Thymus (tissue), 11 donors: ENCODE results near the gene THEM5. TPM values are rescaled to one million over a fixed set of nuclear protein-coding genes. Genes with fewer than 3 reads are reported as not detected.
"Not testable (repeated sequence)": the region's sequence is repeated elsewhere in the genome, so short reads cannot be mapped to it uniquely, and the experiment has no call there.

Experiments
- DNase-seq, 9 donors: peaks; one replicate each; pipeline ENCODE4 v3.0.0-alpha.2; 2013; ENCODE audit warnings: low spot score in 9 of 9, low read depth in 6 of 9, missing footprints in 1 of 9
- H3K27ac ChIP-seq, 2 donors: one replicate each; pipeline ENCODE4 v1.5.1; 2013; ENCODE audit warnings: control low read depth in 1 of 2, low read depth in 1 of 2, low read length in 1 of 2, mild to moderate bottlenecking in 1 of 2, moderate library complexity in 1 of 2
- H3K27me3 ChIP-seq, 2 donors: one replicate each; pipeline ENCODE4 v1.5.1; 2013; ENCODE audit warnings: low read length in 1 of 2; ENCODE audit not compliant: control insufficient read depth in 2 of 2, insufficient read depth in 1 of 2
- H3K36me3 ChIP-seq, 2 donors: one replicate each; pipeline ENCODE4 v1.5.1; 2013; ENCODE audit warnings: low read length in 1 of 2, mild to moderate bottlenecking in 1 of 2, moderate library complexity in 1 of 2; ENCODE audit not compliant: control insufficient read depth in 2 of 2, insufficient read depth in 2 of 2
- H3K4me1 ChIP-seq, 2 donors: one replicate each; pipeline ENCODE4 v1.5.1; 2013; ENCODE audit warnings: low read length in 2 of 2; ENCODE audit not compliant: control insufficient read depth in 2 of 2, insufficient read depth in 2 of 2
- H3K4me3 ChIP-seq, 2 donors: one replicate each; pipeline ENCODE4 v1.5.1; 2013; ENCODE audit warnings: low read length in 2 of 2, control low read depth in 1 of 2, mild to moderate bottlenecking in 1 of 2
- H3K9me3 ChIP-seq, 2 donors: one replicate each; pipeline ENCODE4 v1.5.1; 2013; ENCODE audit warnings: low read length in 1 of 2, mild to moderate bottlenecking in 1 of 2; ENCODE audit not compliant: control insufficient read depth in 2 of 2, insufficient read depth in 1 of 2
- WGBS: extraction: QIAGEN DNeasy Blood & Tissue Kit; methylation state at CpG from one replicate; pipeline ENCODE4 v1.1.7; 2013; 5-methylcytosine and 5-hydroxymethylcytosine counted together
- polyA plus RNA-seq: library from polyadenylated mRNA; stranded (reverse); fragments of 200-250 nt; gene quantifications from one replicate; pipeline ENCODE4 v1.2.3, GENCODE V29; 2013
- total RNA-seq: library from RNA; stranded (reverse); fragments of 120-200 nt; gene quantifications from one replicate; pipeline ENCODE4 v1.2.4, GENCODE V29; 2013
- donor health status: healthy.

THEM5 gene
- total and polyA plus RNA-seq, 2 donors, result 0.09 to 1.5 TPM

GRCh38 chr1:151859891-151860293 is 6.4 kb upstream of the THEM5 start:
- WGBS, result 73% methylated on average over 6 of the region's 6 CpGs
- Histone ChIP-seq H3K27ac (no peak overlapping the region), H3K27me3 (no peaks in the 10 kb centered on the region), H3K9me3 (no peaks in the 10 kb centered on the region), H3K36me3 (no peaks in the 10 kb centered on the region), H3K4me3 (no peak overlapping the region), H3K4me1 (peaks cover 0 to 8% of the 10 kb centered on the region in 2 donors)
- no peak for DNase-seq

- Histone ChIP-seq H3K27me3 (no peaks in the 10 kb centered on the region), H3K36me3 (no peaks in the 10 kb centered on the region), H3K4me1 (peaks cover 0 to 5% of the 10 kb centered on the region in 2 donors), H3K27ac (no peak overlapping the region), H3K9me3 (no peaks in the 10 kb centered on the region), H3K4me3 (no peak overlapping the region)
- WGBS, result 98% methylated on average over 6 of the region's 6 CpGs
- no peak for DNase-seq
These were observed 5.6 kb upstream of the THEM5 start for GRCh38 chr1:151858886-151859665.

- H3K4me3 ChIP-seq, result no peak overlapping the region
- no peak overlapping the region for H3K27ac ChIP-seq
- peaks cover 0 to 5% of the 10 kb centered on the region in 2 donors for H3K4me1 ChIP-seq
- no peak for DNase-seq
- no peaks in the 10 kb centered on the region for H3K27me3 ChIP-seq
- WGBS, result 77% methylated on average over 3 of the region's 3 CpGs
- H3K36me3 ChIP-seq, result no peaks in the 10 kb centered on the region
- no peaks in the 10 kb centered on the region for H3K9me3 ChIP-seq
These were observed 4.7 kb upstream of the THEM5 start for GRCh38 chr1:151858030-151858746.

- no peaks in the 10 kb centered on the region for H3K9me3 ChIP-seq
- no peak for DNase-seq
- no peaks in the 10 kb centered on the region for H3K27me3 ChIP-seq
- WGBS, result 63% methylated on average over 4 of the region's 4 CpGs
- no peaks in the 10 kb centered on the region for H3K36me3 ChIP-seq
- peaks cover 0 to 5% of the 10 kb centered on the region in 2 donors for H3K4me1 ChIP-seq
- no peak overlapping the region for H3K4me3 ChIP-seq
- H3K27ac ChIP-seq, result no peak overlapping the region
These were observed 2.4 kb upstream of the THEM5 start for GRCh38 chr1:151855933-151856332.

- H3K4me1 ChIP-seq, DNase-seq, H3K9me3 ChIP-seq, H3K27ac ChIP-seq, H3K36me3 ChIP-seq, H3K27me3 ChIP-seq, H3K4me3 ChIP-seq: not testable (repeated sequence)
- 94% methylated on average over 8 of the region's 8 CpGs for WGBS
These were observed 2.0 kb upstream of the THEM5 start for GRCh38 chr1:151855516-151855915.

- H3K4me3 ChIP-seq, result no peak overlapping the region
- no peak for DNase-seq
- 96% methylated on average over 7 of the region's 7 CpGs for WGBS
- peaks cover 0 to 2% of the 10 kb centered on the region in 2 donors for H3K4me1 ChIP-seq
- H3K9me3 ChIP-seq, result no peaks in the 10 kb centered on the region
- no peak overlapping the region for H3K27ac ChIP-seq
- no peaks in the 10 kb centered on the region for H3K36me3 ChIP-seq
- H3K27me3 ChIP-seq, result no peaks in the 10 kb centered on the region
These were observed 1.1 kb upstream of the THEM5 start for GRCh38 chr1:151854658-151855057.

GRCh38 chr1:151852733-151853132 is 779 bp downstream of the THEM5 start:
- Histone ChIP-seq H3K4me3 (no peak overlapping the region), H3K4me1 (no peaks in the 10 kb centered on the region), H3K27me3 (peaks cover 0 to 3% of the 10 kb centered on the region in 2 donors), H3K36me3 (no peaks in the 10 kb centered on the region), H3K9me3 (no peaks in the 10 kb centered on the region), H3K27ac (no peak overlapping the region)
- WGBS, result 96% methylated on average over 4 of the region's 4 CpGs
- DNase-seq, result no peak

GRCh38 chr1:151851886-151852285 is 1.6 kb downstream of the THEM5 start:
- 94% methylated on average over 8 of the region's 8 CpGs for WGBS
- Histone ChIP-seq H3K27me3 (peaks cover 0 to 3% of the 10 kb centered on the region in 2 donors), H3K27ac (no peak overlapping the region), H3K36me3 (no peaks in the 10 kb centered on the region), H3K4me1 (no peaks in the 10 kb centered on the region), H3K4me3 (no peak overlapping the region), H3K9me3 (no peaks in the 10 kb centered on the region)
- DNase-seq, result no peak

GRCh38 chr1:151849871-151850270 is 3.6 kb downstream of the THEM5 start:
- Histone ChIP-seq H3K27me3 (peaks cover 0 to 3% of the 10 kb centered on the region in 2 donors), H3K4me1 (peaks cover 0 to 6% of the 10 kb centered on the region in 2 donors), H3K36me3 (no peaks in the 10 kb centered on the region)

More at GRCh38 chr1:151849871-151850270, 3.6 kb downstream of the THEM5 start:
- DNase-seq, result no peak
- H3K9me3 ChIP-seq, result no peaks in the 10 kb centered on the region
- no peak overlapping the region for H3K27ac ChIP-seq
- no peak overlapping the region for H3K4me3 ChIP-seq
